Mesenchymal stem cell (in vitro differentiated cells and primary cell): ENCODE results near the gene CASP12.

Experiments
- DNase-seq: peaks from one replicate; pipeline ENCODE4 v3.0.0-alpha.2; 2013
- H2AFZ ChIP-seq: one replicate; pipeline ENCODE4 v1.6.1; 2013; ENCODE audit warnings: low read depth, mild to moderate bottlenecking, control low read depth, inconsistent platforms, low read length, moderate library complexity
- H2AK5ac ChIP-seq: 2 replicates; pipeline ENCODE4 v1.6.1; 2013; ENCODE audit warnings: low read length, moderate library complexity, mild to moderate bottlenecking, inconsistent platforms; ENCODE audit not compliant: severe bottlenecking
- H2BK120ac ChIP-seq: one replicate; pipeline ENCODE4 v1.6.1; 2013; ENCODE audit warnings: low read depth, mild to moderate bottlenecking, inconsistent platforms, low read length, moderate library complexity
- H2BK12ac ChIP-seq, 2 experiments: one replicate each; pipeline ENCODE4 v1.6.1; 2013; ENCODE audit warnings: inconsistent platforms in 2 of 2, low read length in 2 of 2, mild to moderate bottlenecking in 2 of 2, moderate library complexity in 2 of 2, control low read depth in 1 of 2
- H2BK15ac ChIP-seq: one replicate; pipeline ENCODE4 v1.6.1; 2013; ENCODE audit warnings: mild to moderate bottlenecking, low read depth, inconsistent platforms; ENCODE audit not compliant: poor library complexity, severe bottlenecking
- H2BK5ac ChIP-seq: 2 replicates; pipeline ENCODE4 v1.6.1; 2013; ENCODE audit warnings: low read depth, mild to moderate bottlenecking, low read length, control low read depth, inconsistent platforms; ENCODE audit not compliant: poor library complexity, severe bottlenecking
- H3K14ac ChIP-seq, 2 experiments: one replicate each; pipeline ENCODE4 v1.6.1; 2013; ENCODE audit warnings: inconsistent platforms in 2 of 2, low read length in 2 of 2, control low read depth in 1 of 2, mild to moderate bottlenecking in 1 of 2, moderate library complexity in 1 of 2
- H3K18ac ChIP-seq, 2 experiments: one replicate each; pipeline ENCODE4 v1.6.1; 2013; ENCODE audit warnings: inconsistent platforms in 2 of 2, low read length in 2 of 2, control low read depth in 1 of 2, low read depth in 1 of 2, mild to moderate bottlenecking in 1 of 2
- H3K23ac ChIP-seq, 2 experiments: one replicate each; pipeline ENCODE4 v1.6.1; 2013; ENCODE audit warnings: inconsistent platforms in 2 of 2, low read length in 2 of 2, mild to moderate bottlenecking in 2 of 2, moderate library complexity in 2 of 2, control low read depth in 1 of 2
- H3K27ac ChIP-seq: 2 replicates; pipeline ENCODE4 v1.5.1; 2013; ENCODE audit warnings: mild to moderate bottlenecking, moderate library complexity, low read length, control low read depth, inconsistent platforms; ENCODE audit not compliant: poor library complexity, severe bottlenecking
- H3K27me3 ChIP-seq, 2 experiments: 2 replicates each; pipeline versions ENCODE4 v1.6.1 to v1.7.0; 2013; ENCODE audit warnings: low read length in 2 of 2, mild to moderate bottlenecking in 2 of 2, moderate library complexity in 2 of 2, control low read depth in 1 of 2, inconsistent platforms in 1 of 2; ENCODE audit not compliant: control insufficient read depth in 1 of 2, insufficient read depth in 1 of 2
- H3K36me3 ChIP-seq, 2 experiments: 2 replicates each; pipeline versions ENCODE4 v1.6.1 to v1.7.0; 2013; ENCODE audit warnings: low read length in 2 of 2, control low read depth in 1 of 2, inconsistent platforms in 1 of 2, low read depth in 1 of 2, mild to moderate bottlenecking in 1 of 2; ENCODE audit not compliant: insufficient read depth in 2 of 2, control insufficient read depth in 1 of 2
- H3K4ac ChIP-seq, 2 experiments: one replicate each; pipeline ENCODE4 v1.6.1; 2013; ENCODE audit warnings: inconsistent platforms in 2 of 2, low read length in 2 of 2, mild to moderate bottlenecking in 2 of 2, moderate library complexity in 2 of 2, control low read depth in 1 of 2, low read depth in 1 of 2
- H3K4me1 ChIP-seq: 2 replicates; pipeline ENCODE4 v1.6.1; 2013; ENCODE audit warnings: low read depth, low read length, control low read depth; ENCODE audit not compliant: control insufficient read depth, insufficient read depth
- H3K4me2 ChIP-seq: 2 replicates; pipeline ENCODE4 v1.6.1; 2013; ENCODE audit warnings: low read length, mild to moderate bottlenecking, inconsistent platforms; ENCODE audit not compliant: poor library complexity, severe bottlenecking
- H3K4me3 ChIP-seq, 2 experiments: 2 replicates each; pipeline versions ENCODE4 v1.5.1 to v1.7.0; 2013; ENCODE audit warnings: low read length in 2 of 2, mild to moderate bottlenecking in 2 of 2, control low read depth in 1 of 2, low read depth in 1 of 2; ENCODE audit not compliant: insufficient read depth in 1 of 2
- H3K79me1 ChIP-seq: replicated peaks from 2 replicates; pipeline ENCODE4 v1.6.1; 2013; ENCODE audit warnings: mild to moderate bottlenecking, control low read depth, low read length, inconsistent platforms; ENCODE audit not compliant: poor library complexity, severe bottlenecking
- H3K9ac ChIP-seq: 2 replicates; pipeline ENCODE4 v1.7.0; 2013; ENCODE audit warnings: mild to moderate bottlenecking, low read length, moderate library complexity
- H3K9me3 ChIP-seq: 2 replicates; pipeline ENCODE4 v1.7.0; 2013; ENCODE audit warnings: mild to moderate bottlenecking, low read length; ENCODE audit not compliant: control insufficient read depth
- H4K8ac ChIP-seq: one replicate; pipeline ENCODE4 v1.6.1; 2013; ENCODE audit warnings: inconsistent platforms, mild to moderate bottlenecking, low read length, moderate library complexity
- H4K91ac ChIP-seq: one replicate; pipeline ENCODE4 v1.6.1; 2013; ENCODE audit warnings: mild to moderate bottlenecking, low read length, inconsistent platforms
- WGBS: methylation state at CpG from one replicate; pipeline ENCODE4 v1.1.7; 2013; ENCODE audit warnings: mixed read lengths; 5-methylcytosine and 5-hydroxymethylcytosine counted together

The CASP12 gene

GRCh38 chr11:104899226-104899625 is 966 bp upstream of the CASP12 start:
- Histone ChIP-seq H2AK5ac (no peak overlapping the region), H3K4me3 (no peak overlapping the region), H3K4me2 (no peak overlapping the region), H3K18ac (peak overlapping the region; percentile 80 to 82), H2BK12ac (peak overlapping the region; percentile 82 to 90), H4K8ac (no peak overlapping the region), H2BK15ac (peak overlapping the region; percentile 89), H3K23ac (no peak overlapping the region), H3K36me3 (no peaks in the 10 kb centered on the region), H3K79me1 (no peaks in the 10 kb centered on the region), H3K27me3 (no peaks in the 10 kb centered on the region), H3K4ac (peak overlapping the region; percentile 73 to 80), H3K9ac (no peak overlapping the region), H3K27ac (no peak overlapping the region), H3K4me1 (no peaks in the 10 kb centered on the region), H3K9me3 (no peaks in the 10 kb centered on the region), H2BK5ac (no peak overlapping the region), H3K14ac (peak overlapping the region in 1 of 2 experiments; percentile 71), H2AFZ (peak overlapping the region; percentile 71), H2BK120ac (no peak overlapping the region), H4K91ac (no peak overlapping the region)
- no peak for DNase-seq

GRCh38 chr11:104898685-104899013 is 389 bp upstream of the CASP12 start:
- DNase-seq: no peak
- WGBS: no CpG with 5 or more reads among the region's 1 CpG
- no peak overlapping the region for H2AK5ac ChIP-seq

GRCh38 chr11:104895634-104896033 is 2.6 kb downstream of the CASP12 start:
- Histone ChIP-seq H3K18ac (no peak overlapping the region), H3K4me3 (no peak overlapping the region), H3K4me2 (no peak overlapping the region), H2AFZ (no peak overlapping the region), H3K9me3 (no peaks in the 10 kb centered on the region), H2BK15ac (no peak overlapping the region), H3K23ac (no peak overlapping the region), H3K9ac (no peak overlapping the region), H2BK5ac (no peak overlapping the region), H3K27ac (no peak overlapping the region), H2BK120ac (no peak overlapping the region), H3K27me3 (no peaks in the 10 kb centered on the region), H3K4me1 (no peaks in the 10 kb centered on the region), H3K79me1 (no peaks in the 10 kb centered on the region), H2BK12ac (no peak overlapping the region), H3K4ac (no peak overlapping the region), H4K91ac (peak overlapping the region; percentile 34), H2AK5ac (no peak overlapping the region), H3K36me3 (no peaks in the 10 kb centered on the region), H3K14ac (no peak overlapping the region), H4K8ac (no peak overlapping the region)
- WGBS: 69% methylated on average over 2 of the region's 2 CpGs
- DNase-seq: no peak

More at GRCh38 chr11:104898685-104899013, 389 bp upstream of the CASP12 start:
- H2AFZ ChIP-seq: no peak overlapping the region
- H3K79me1 ChIP-seq: no peaks in the 10 kb centered on the region
- H3K36me3 ChIP-seq: no peaks in the 10 kb centered on the region
- no peak overlapping the region for H2BK120ac ChIP-seq
- H3K4ac ChIP-seq: no peak overlapping the region
- no peak overlapping the region for H3K27ac ChIP-seq
- H4K8ac ChIP-seq: no peak overlapping the region
- no peak overlapping the region for H3K23ac ChIP-seq
- no peaks in the 10 kb centered on the region for H3K4me1 ChIP-seq
- H3K27me3 ChIP-seq: no peaks in the 10 kb centered on the region
- peak overlapping the region in 1 of 2 experiments; percentile 46 for H3K4me3 ChIP-seq
- no peak overlapping the region for H2BK12ac ChIP-seq
- H3K18ac ChIP-seq: no peak overlapping the region
- no peaks in the 10 kb centered on the region for H3K9me3 ChIP-seq
- H3K4me2 ChIP-seq: no peak overlapping the region
- H3K9ac ChIP-seq: peak overlapping the region; percentile 75
- no peak overlapping the region for H2BK15ac ChIP-seq
- H3K14ac ChIP-seq: no peak overlapping the region
- no peak overlapping the region for H2BK5ac ChIP-seq
- no peak overlapping the region for H4K91ac ChIP-seq

GRCh38 chr11:104893876-104894275 is 4.4 kb downstream of the CASP12 start:
- Histone ChIP-seq H3K36me3 (no peaks in the 10 kb centered on the region), H3K9ac (no peak overlapping the region), H2BK120ac (no peak overlapping the region), H2BK5ac (no peak overlapping the region), H3K27ac (no peak overlapping the region), H3K4me3 (no peak overlapping the region), H3K9me3 (no peaks in the 10 kb centered on the region), H3K14ac (no peak overlapping the region), H3K23ac (no peak overlapping the region), H3K27me3 (no peaks in the 10 kb centered on the region), H2BK15ac (no peak overlapping the region), H2BK12ac (peak overlapping the region in 1 of 2 experiments; percentile 52), H2AK5ac (no peak overlapping the region), H3K4me1 (no peaks in the 10 kb centered on the region), H2AFZ (no peak overlapping the region), H3K4me2 (no peak overlapping the region), H4K8ac (no peak overlapping the region), H4K91ac (no peak overlapping the region), H3K18ac (no peak overlapping the region), H3K79me1 (no peaks in the 10 kb centered on the region), H3K4ac (peak overlapping the region in 1 of 2 experiments; percentile 75)
- no peak for DNase-seq
- 97% methylated on average over 1 of the region's 1 CpG for WGBS
